GM12878 (cell line): ENCODE data around the gene DOCK1. TPM values are rescaled to one million over a fixed set of nuclear protein-coding genes. Genes with fewer than 3 reads are reported as not detected.

Experiments
- ATAC-seq: fragments of 200-7000 bp; cut with Tn5 transposase; 3 replicates; pipeline ENCODE4 v1.9.1; 2020; ENCODE audit warnings: mild to moderate bottlenecking, moderate library complexity
- BruUV-seq: library from RNA; stranded (reverse); fragments of 400-500 nt; replicated peaks from 2 replicates; lab custom pipeline; 2021; lab: Mats Ljungman, UMichigan
- CTCF ChIA-PET: fragments of 300-600 bp; sonication (Branson Sonifier 250); formaldehyde crosslinking; extraction: SDS; loops from one replicate; lab custom pipeline; 2021; ENCODE audit warnings: inconsistent platforms; lab: Yijun Ruan, JAX
- POLR2A ChIA-PET: fragments of 350-600 bp; formaldehyde crosslinking; extraction: SDS; loops from one replicate; lab custom pipeline; 2021; ENCODE audit warnings: inconsistent platforms; lab: Charles Lee
- RAD21 ChIA-PET: fragments of 300-600 bp; sonication (Branson Sonifier 250); formaldehyde crosslinking; loops from one replicate; lab custom pipeline; 2023; ENCODE audit warnings: antibody characterized with exemption; ENCODE audit not compliant: unreplicated experiment; lab: Charles Lee
- SMC1A ChIA-PET: fragments of 300-600 bp; sonication (Branson Sonifier 250); formaldehyde crosslinking; loops from one replicate; lab custom pipeline; 2023; ENCODE audit not compliant: unreplicated experiment, uncharacterized antibody; lab: Charles Lee
- DNase-seq: peaks from one replicate; pipeline ENCODE4 v3.0.0-alpha.2; 2011; ENCODE audit warnings: low read depth, low spot score
- FAIRE-seq: peaks from 3 replicates; lab custom pipeline; 2011; peaks lifted over from hg19 to GRCh38; lab: Jason Lieb, UNC
- H2AFZ ChIP-seq: 2 replicates; pipeline ENCODE4 v1.6.0; 2011; ENCODE audit warnings: low read depth, low read length, control low read depth; ENCODE audit not compliant: control insufficient read depth
- H3K27ac ChIP-seq: 2 replicates; pipeline ENCODE4 v1.5.1; 2011; ENCODE audit warnings: control low read depth; ENCODE audit not compliant: control insufficient read depth, insufficient read depth
- H3K27me3 ChIP-seq, 2 experiments: replicated peaks in 1 of 2; 2 replicates each; pipeline versions ENCODE4 v1.6.0 to v1.6.1; 2011; ENCODE audit warnings: low read length in 1 of 2; ENCODE audit not compliant: control insufficient read depth in 2 of 2, insufficient read depth in 2 of 2
- H3K36me3 ChIP-seq, 2 experiments: 2 replicates each; pipeline ENCODE4 v1.5.1; 2011; ENCODE audit warnings: low read length in 1 of 2; ENCODE audit not compliant: control insufficient read depth in 2 of 2, insufficient read depth in 2 of 2
- H3K4me1 ChIP-seq: 2 replicates; pipeline ENCODE4 v1.6.1; 2011; ENCODE audit warnings: mild to moderate bottlenecking, low read length, moderate library complexity, mixed read lengths; ENCODE audit not compliant: control insufficient read depth, insufficient read depth
- H3K4me2 ChIP-seq: 2 replicates; pipeline ENCODE4 v1.6.0; 2011; ENCODE audit warnings: control low read depth; ENCODE audit not compliant: control insufficient read depth, insufficient read depth
- H3K4me3 ChIP-seq: fragments of 200-600 bp; sonication (generic); 2 replicates; pipeline ENCODE4 v1.5.1; 2016
- H3K79me2 ChIP-seq: 2 replicates; pipeline ENCODE4 v1.6.0; 2011; ENCODE audit warnings: low read length; ENCODE audit not compliant: control insufficient read depth, insufficient read depth
- H3K9ac ChIP-seq: 2 replicates; pipeline ENCODE4 v1.8.0; 2011; ENCODE audit warnings: low read length, control low read depth, mixed read lengths; ENCODE audit not compliant: control insufficient read depth, insufficient read depth
- H3K9me3 ChIP-seq: replicated peaks from 3 replicates; pipeline ENCODE4 v1.5.1; 2011; ENCODE audit warnings: mild to moderate bottlenecking, low read length; ENCODE audit not compliant: control insufficient read depth, insufficient read depth
- H4K20me1 ChIP-seq: 2 replicates; pipeline ENCODE4 v1.6.0; 2011; ENCODE audit not compliant: control insufficient read depth, insufficient read depth
- BCL3 ChIP-seq: IDR thresholded peaks from 2 replicates; pipeline ENCODE4 v1.6.1; 2011; ENCODE audit warnings: borderline replicate concordance, low read depth, mild to moderate bottlenecking, moderate library complexity, low read length; ENCODE audit not compliant: insufficient read depth, poor library complexity, severe bottlenecking
- BCLAF1 ChIP-seq: fragments of 450-650 bp; IDR thresholded peaks from 2 replicates; pipeline ENCODE4 v1.6.1; 2017; ENCODE audit warnings: antibody characterized with exemption, mild to moderate bottlenecking, moderate library complexity
- BHLHE40 ChIP-seq, 2 experiments: fragments of 450-650 bp in 1 of 2; IDR thresholded peaks; 2 replicates each; pipeline ENCODE4 v1.6.1; 2011 to 2017; ENCODE audit warnings: low read depth in 2 of 2, borderline replicate concordance in 1 of 2, improper control_type of control experiment in 1 of 2, low read length in 1 of 2, mild to moderate bottlenecking in 1 of 2
- CREB1 ChIP-seq: IDR thresholded peaks from 2 replicates; pipeline ENCODE4 v1.6.1; 2012; ENCODE audit warnings: low read depth, mild to moderate bottlenecking, inconsistent platforms
- ESRRA ChIP-seq: IDR thresholded peaks from 2 replicates; pipeline ENCODE4 v1.6.1; 2012; ENCODE audit warnings: mild to moderate bottlenecking, low read length, improper control_type of control experiment
- GABPA ChIP-seq: IDR thresholded peaks from 2 replicates; pipeline ENCODE4 v1.6.1; 2014; ENCODE audit warnings: antibody characterized with exemption, low read depth, mild to moderate bottlenecking, inconsistent platforms
- IKZF1 ChIP-seq: fragments of 450-650 bp; conservative IDR thresholded peaks from 2 replicates; pipeline ENCODE4 v1.6.1; 2017; ENCODE audit warnings: antibody characterized with exemption, mild to moderate bottlenecking
- JUND ChIP-seq: IDR thresholded peaks from 2 replicates; pipeline ENCODE4 v1.6.1; 2012; ENCODE audit warnings: low read depth, mild to moderate bottlenecking, low read length, improper control_type of control experiment, moderate library complexity
- RBBP5 ChIP-seq: fragments of 200-600 bp; sonication (generic); conservative IDR thresholded peaks from 2 replicates; pipeline ENCODE4 v1.6.1; 2016
- SIN3A ChIP-seq: IDR thresholded peaks from 2 replicates; pipeline ENCODE4 v1.6.1; 2012; ENCODE audit warnings: low read depth, low read length, improper control_type of control experiment
- SMC3 ChIP-seq: IDR thresholded peaks from 2 replicates; pipeline ENCODE4 v1.6.1; 2011; ENCODE audit warnings: low read length, improper control_type of control experiment, borderline replicate concordance
- SUPT20H ChIP-seq: IDR thresholded peaks from 2 replicates; pipeline ENCODE4 v1.6.1; 2011; ENCODE audit warnings: low read depth, mild to moderate bottlenecking, low read length, moderate library complexity, borderline replicate concordance; ENCODE audit not compliant: control insufficient read depth
- WGBS: methylation state at CpG from one replicate; pipeline ENCODE4 v1.1.6; 2016; ENCODE audit warnings: low lambda C conversion rate; ENCODE audit not compliant: insufficient replicate concordance, insufficient coverage; ENCODE audit errors: missing lambda C conversion rate; 5-methylcytosine and 5-hydroxymethylcytosine counted together
- in situ Hi-C: fragments of 300-500 bp; cut with MboI; formaldehyde crosslinking; loops from 9 replicates; pipeline ENCODE4 v1.14.3; 2018; ENCODE audit warnings: mixed read lengths
- intact Hi-C: fragments of 100-400 bp; cut with micrococcal nuclease; formaldehyde crosslinking; loops from one replicate; pipeline ENCODE4 v1.14.2; 2022; ENCODE audit not compliant: unreplicated experiment
- polyA plus RNA-seq, 11 experiments: library from polyadenylated mRNA; depleted of rRNA in 4 of 11; unstranded in 6 of 11; stranded (reverse) in 5 of 11; fragments of >200 nt; fragmentation: Nextera tagmentation in 4 of 11; fragmentation: Illumina TruSeq in 1 of 11; extraction: Ambion mirVana in 4 of 11; extraction: Trizol in 1 of 11; gene quantifications; 1 replicate in 1 of 11; 2 replicates in 10 of 11; pipeline versions ENCODE4 v1.2.1 to v1.2.3, GENCODE V29; 2011 to 2016; ENCODE audit warnings: inconsistent platforms in 2 of 11, missing spikeins in 2 of 11, low read depth in 1 of 11
- total RNA-seq, 4 experiments: library from RNA; depleted of rRNA in 3 of 4; stranded (reverse); fragments of >200 nt in 3 of 4; fragmentation: Illumina TruSeq in 1 of 4; extraction: Trizol in 1 of 4; gene quantifications; 2 replicates each; pipeline versions ENCODE4 v1.2.1 to v1.2.3, GENCODE V29; 2013 to 2021
- TF ChIP-seq, protein P1 (sequence below): fragments of 450-650 bp; IDR thresholded peaks from 2 replicates; pipeline ENCODE4 v1.6.1; 2017; ENCODE audit warnings: mild to moderate bottlenecking, moderate library complexity

The DOCK1 gene
- total and polyA plus RNA-seq, 10 of the 15 experiments (the other 5 are each of a cell fraction or from before 2014, with no cell fraction given), result 0.05 to 0.18 TPM; not detected in 8

GRCh38 chr10:127021801-127022200 is 116.6 kb downstream of the DOCK1 start:
- Histone ChIP-seq H3K79me2 (no peaks in the 10 kb centered on the region), H3K9me3 (no peaks in the 10 kb centered on the region), H3K4me2 (no peak overlapping the region), H3K36me3 (no peaks in the 10 kb centered on the region), H4K20me1 (no peaks in the 10 kb centered on the region), H3K4me3 (no peak overlapping the region), H3K4me1 (no peaks in the 10 kb centered on the region), H2AFZ (no peak overlapping the region), H3K9ac (no peak overlapping the region), H3K27me3 (no peaks in the 10 kb centered on the region), H3K27ac (no peak overlapping the region)
- FAIRE-seq (no peak), DNase-seq (no peak), ATAC-seq (no peak)
- in situ Hi-C loops, result no loop called here
- no TSS peak for BruUV-seq
- ChIA-PET CTCF (no interaction called here), POLR2A (no interaction called here), SMC1A (no interaction called here), RAD21 (no interaction called here)
- intact Hi-C loops, result no loop called here
- 41% methylated on average over 6 of the region's 6 CpGs for WGBS
- TF ChIP-seq IKZF1, result no peak
- TF ChIP-seq SMC3, result no peak
- TF ChIP-seq ESRRA, result no peak
- TF ChIP-seq RBBP5, result no peak
- no peak for TF ChIP-seq SUPT20H
- TF ChIP-seq BCL3, result no peak
- TF ChIP-seq SIN3A, result no peak
- TF ChIP-seq GABPA, result no peak
- no peak for TF ChIP-seq JUND
- no peak for TF ChIP-seq BCLAF1
- no peak for TF ChIP-seq BHLHE40 (IDR thresholded peaks at IDR 0.05; ENCODE audit: borderline replicate concordance in 1 of 2, low read depth in 2 of 2, low read length in 1 of 2)
- TF ChIP-seq CREB1, result no peak
- TF ChIP-seq, protein P1, sequence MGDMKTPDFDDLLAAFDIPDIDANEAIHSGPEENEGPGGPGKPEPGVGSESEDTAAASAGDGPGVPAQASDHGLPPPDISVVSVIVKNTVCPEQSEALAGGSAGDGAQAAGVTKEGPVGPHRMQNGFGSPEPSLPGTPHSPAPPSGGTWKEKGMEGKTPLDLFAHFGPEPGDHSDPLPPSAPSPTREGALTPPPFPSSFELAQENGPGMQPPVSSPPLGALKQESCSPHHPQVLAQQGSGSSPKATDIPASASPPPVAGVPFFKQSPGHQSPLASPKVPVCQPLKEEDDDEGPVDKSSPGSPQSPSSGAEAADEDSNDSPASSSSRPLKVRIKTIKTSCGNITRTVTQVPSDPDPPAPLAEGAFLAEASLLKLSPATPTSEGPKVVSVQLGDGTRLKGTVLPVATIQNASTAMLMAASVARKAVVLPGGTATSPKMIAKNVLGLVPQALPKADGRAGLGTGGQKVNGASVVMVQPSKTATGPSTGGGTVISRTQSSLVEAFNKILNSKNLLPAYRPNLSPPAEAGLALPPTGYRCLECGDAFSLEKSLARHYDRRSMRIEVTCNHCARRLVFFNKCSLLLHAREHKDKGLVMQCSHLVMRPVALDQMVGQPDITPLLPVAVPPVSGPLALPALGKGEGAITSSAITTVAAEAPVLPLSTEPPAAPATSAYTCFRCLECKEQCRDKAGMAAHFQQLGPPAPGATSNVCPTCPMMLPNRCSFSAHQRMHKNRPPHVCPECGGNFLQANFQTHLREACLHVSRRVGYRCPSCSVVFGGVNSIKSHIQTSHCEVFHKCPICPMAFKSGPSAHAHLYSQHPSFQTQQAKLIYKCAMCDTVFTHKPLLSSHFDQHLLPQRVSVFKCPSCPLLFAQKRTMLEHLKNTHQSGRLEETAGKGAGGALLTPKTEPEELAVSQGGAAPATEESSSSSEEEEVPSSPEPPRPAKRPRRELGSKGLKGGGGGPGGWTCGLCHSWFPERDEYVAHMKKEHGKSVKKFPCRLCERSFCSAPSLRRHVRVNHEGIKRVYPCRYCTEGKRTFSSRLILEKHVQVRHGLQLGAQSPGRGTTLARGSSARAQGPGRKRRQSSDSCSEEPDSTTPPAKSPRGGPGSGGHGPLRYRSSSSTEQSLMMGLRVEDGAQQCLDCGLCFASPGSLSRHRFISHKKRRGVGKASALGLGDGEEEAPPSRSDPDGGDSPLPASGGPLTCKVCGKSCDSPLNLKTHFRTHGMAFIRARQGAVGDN, result no peak
